Measurements from ENCODE around the gene CCDC88A.

GRCh38 chr2:55268907-55269644 lies 150.6 kb downstream of the CCDC88A start, which contains the start of gene MTIF2:
- TF ChIP-seq POLR2A (IDR thresholded peaks at IDR 0.05) (no peak), CTCF (IDR thresholded peaks at IDR 0.05) (peak in 1 of 3 donors; percentile 88)

Measured in lower leg skin (tissue), 3 donors.